GM12878 (cell line): ENCODE results near the gene DSEL.

Experiments used
- ATF3 ChIP-seq: IDR thresholded peaks from 2 replicates; pipeline ENCODE4 v1.6.1; 2011; ENCODE audit warnings: low read depth, mild to moderate bottlenecking, low read length, moderate library complexity, borderline replicate concordance; ENCODE audit errors: extremely low read depth
- BCL11A ChIP-seq: IDR thresholded peaks from 2 replicates; pipeline ENCODE4 v1.6.1; 2011; ENCODE audit warnings: low read depth, low read length
- EGR1 ChIP-seq, 2 experiments: IDR thresholded peaks; 1 replicate in 1 of 2; 2 replicates in 1 of 2; pipeline ENCODE4 v1.6.1; 2011 to 2012; ENCODE audit warnings: low read depth in 2 of 2, low read length in 2 of 2, borderline replicate concordance in 1 of 2, mild to moderate bottlenecking in 1 of 2, moderate library complexity in 1 of 2
- EP300 ChIP-seq, 2 experiments: fragments of 150-350 bp in 1 of 2; IDR thresholded peaks; 2 replicates each; pipeline ENCODE4 v1.6.1; 2011 to 2012; ENCODE audit warnings: low read depth in 2 of 2, low read length in 2 of 2, borderline replicate concordance in 1 of 2, improper control_type of control experiment in 1 of 2, inconsistent platforms in 1 of 2; ENCODE audit not compliant: control insufficient read depth in 1 of 2
- HDAC6 ChIP-seq: fragments of 200-600 bp; sonication (generic); IDR thresholded peaks from one replicate; pipeline ENCODE4 v1.8.0; 2017; ENCODE audit warnings: antibody characterized with exemption; ENCODE audit not compliant: unreplicated experiment
- MLLT1 ChIP-seq: fragments of 450-650 bp; IDR thresholded peaks from 2 replicates; pipeline ENCODE4 v1.6.1; 2016; ENCODE audit warnings: mild to moderate bottlenecking
- NFIC ChIP-seq: IDR thresholded peaks from 2 replicates; pipeline ENCODE4 v1.6.1; 2012; ENCODE audit warnings: low read depth, mild to moderate bottlenecking, inconsistent platforms, low read length, moderate library complexity
- POLR2A ChIP-seq: IDR thresholded peaks from 2 replicates; pipeline ENCODE4 v1.6.1; 2011; ENCODE audit warnings: low read depth, mild to moderate bottlenecking, low read length
- PRDM15 ChIP-seq: fragments of 450-650 bp; formaldehyde crosslinking; IDR thresholded peaks from 2 replicates; pipeline ENCODE4 v1.4.0; 2020; ENCODE audit warnings: mild to moderate bottlenecking, moderate library complexity
- RAD21 ChIP-seq: IDR thresholded peaks from 2 replicates; pipeline ENCODE4 v1.6.1; 2011; ENCODE audit warnings: mild to moderate bottlenecking, low read depth, low read length, moderate library complexity; ENCODE audit not compliant: insufficient read depth
- USF1 ChIP-seq: IDR thresholded peaks from 2 replicates; pipeline ENCODE4 v1.6.1; 2011; ENCODE audit warnings: borderline replicate concordance, low read depth, mild to moderate bottlenecking, moderate library complexity, mixed read lengths, low read length; ENCODE audit not compliant: insufficient read depth; ENCODE audit errors: extremely low read length
- ZNF24 ChIP-seq: fragments of 450-650 bp; IDR thresholded peaks from 2 replicates; pipeline ENCODE4 v1.6.1; 2017; ENCODE audit warnings: antibody characterized with exemption, mild to moderate bottlenecking

- TF ChIP-seq RAD21 (no peak), USF1 (no peak), PRDM15 (no peak), HDAC6 (no peak), POLR2A (no peak), ATF3 (no peak), BCL11A (no peak), MLLT1 (no peak), NFIC (no peak), EP300 (IDR thresholded peaks at IDR 0.05; ENCODE audit: borderline replicate concordance in 1 of 2, control insufficient read depth in 1 of 2, low read depth in 2 of 2, low read length in 2 of 2) (no peak), ZNF24 (no peak), EGR1 (IDR thresholded peaks at IDR 0.05; ENCODE audit: borderline replicate concordance in 1 of 2, low read depth in 2 of 2, low read length in 2 of 2) (peak in 1 of 2 experiments; percentile 48; a peak in 1 of 3 replicates)
Measured at GRCh38 chr18:67516539-67517443, at the start of gene DSEL.
